Uterus (tissue), 2 donors: Measurements from ENCODE around the gene ERI2.

ENCODE experiments used
- CTCF ChIP-seq, 4 experiments: fragments of 200-600 bp in 2 of 4; fragments of 450-650 bp in 2 of 4; sonication (generic) in 2 of 4; IDR thresholded peaks; one replicate each; pipeline ENCODE4 v1.5.1; 2016 to 2019; ENCODE audit warnings: antibody characterized with exemption in 4 of 4, mild to moderate bottlenecking in 2 of 4, moderate library complexity in 1 of 4
- POLR2A ChIP-seq, 2 donors: fragments of 450-650 bp; IDR thresholded peaks; one replicate each; pipeline ENCODE4 v1.6.1; 2016; ENCODE audit warnings: antibody characterized with exemption in 2 of 2, mild to moderate bottlenecking in 1 of 2, moderate library complexity in 1 of 2

GRCh38 chr16:20853981-20854620, 47.8 kb upstream of the ERI2 start:
- TF ChIP-seq CTCF (IDR thresholded peaks at IDR 0.05) (no peak), POLR2A (IDR thresholded peaks at IDR 0.05) (no peak)
